Stomach smooth muscle (tissue), 2 donors: ENCODE measurements around the gene RPL13.

Source experiments
- H3K27ac ChIP-seq: one replicate; pipeline ENCODE4 v1.7.0; 2013; ENCODE audit warnings: mild to moderate bottlenecking, low read length, inconsistent platforms
- H3K27me3 ChIP-seq, 2 donors: one replicate each; pipeline ENCODE4 v1.7.0; 2013; ENCODE audit warnings: low read length in 2 of 2; ENCODE audit not compliant: insufficient read depth in 2 of 2, control insufficient read depth in 1 of 2
- H3K36me3 ChIP-seq, 2 donors: one replicate each; pipeline ENCODE4 v1.7.0; 2013; ENCODE audit warnings: low read length in 2 of 2; ENCODE audit not compliant: control insufficient read depth in 2 of 2, insufficient read depth in 2 of 2
- H3K4me1 ChIP-seq: one replicate; pipeline ENCODE4 v1.7.0; 2013; ENCODE audit warnings: low read length; ENCODE audit not compliant: control insufficient read depth, insufficient read depth
- H3K4me3 ChIP-seq, 2 donors: one replicate each; pipeline ENCODE4 v1.7.0; 2013; ENCODE audit warnings: low read length in 2 of 2
- H3K9ac ChIP-seq, 2 donors: one replicate each; pipeline ENCODE4 v1.7.0; 2013; ENCODE audit warnings: low read length in 2 of 2, mild to moderate bottlenecking in 1 of 2
- H3K9me3 ChIP-seq, 2 donors: one replicate each; pipeline ENCODE4 v1.7.0; 2013; ENCODE audit warnings: low read length in 2 of 2; ENCODE audit not compliant: control insufficient read depth in 2 of 2
- donor health status: healthy.
- donor health status: Pancreatic carcinoma.

The RPL13 gene

DNA sequence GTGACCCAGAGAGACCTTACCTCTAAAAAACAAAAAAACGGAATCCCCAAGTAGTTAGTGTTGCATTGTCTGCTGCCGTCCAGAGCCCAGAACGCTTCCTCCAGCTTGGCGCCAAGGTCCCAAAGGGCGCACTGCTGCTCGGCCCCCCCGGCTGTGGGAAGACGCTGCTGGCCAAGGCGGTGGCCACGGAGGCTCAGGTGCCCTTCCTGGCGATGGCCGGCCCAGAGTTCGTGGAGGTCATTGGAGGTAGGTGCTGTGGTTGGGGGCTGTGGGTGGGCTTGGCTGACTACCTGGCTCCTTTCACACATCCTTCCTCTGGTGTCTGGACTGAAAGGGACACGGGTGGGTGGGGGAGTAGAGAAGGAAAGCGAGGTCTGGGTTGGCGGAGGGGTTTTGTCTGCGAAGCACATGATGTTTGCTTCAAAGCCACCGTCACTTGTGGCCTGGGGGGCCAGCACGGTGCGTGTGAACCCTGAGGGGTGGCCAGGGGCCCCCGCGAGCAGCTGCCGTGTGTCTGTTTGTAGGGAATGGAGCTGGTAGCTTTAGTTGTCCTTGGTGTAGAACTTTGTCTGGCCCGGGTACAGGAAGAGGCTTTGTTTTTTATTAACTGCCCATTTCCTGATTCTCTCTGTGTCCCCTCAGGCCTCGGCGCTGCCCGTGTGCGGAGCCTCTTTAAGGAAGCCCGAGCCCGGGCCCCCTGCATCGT lies 28.5 kb upstream of the RPL13 start:
- H3K27ac ChIP-seq: no peak overlapping the region
- H3K9ac ChIP-seq: no peak overlapping the region
- H3K27me3 ChIP-seq: no peaks in the 10 kb centered on the region
- H3K4me3 ChIP-seq: no peak overlapping the region
- no peaks in the 10 kb centered on the region for H3K4me1 ChIP-seq
- H3K9me3 ChIP-seq: no peaks in the 10 kb centered on the region
- H3K36me3 ChIP-seq: peaks cover 47 to 51% of the 10 kb centered on the region in 2 donors

DNA sequence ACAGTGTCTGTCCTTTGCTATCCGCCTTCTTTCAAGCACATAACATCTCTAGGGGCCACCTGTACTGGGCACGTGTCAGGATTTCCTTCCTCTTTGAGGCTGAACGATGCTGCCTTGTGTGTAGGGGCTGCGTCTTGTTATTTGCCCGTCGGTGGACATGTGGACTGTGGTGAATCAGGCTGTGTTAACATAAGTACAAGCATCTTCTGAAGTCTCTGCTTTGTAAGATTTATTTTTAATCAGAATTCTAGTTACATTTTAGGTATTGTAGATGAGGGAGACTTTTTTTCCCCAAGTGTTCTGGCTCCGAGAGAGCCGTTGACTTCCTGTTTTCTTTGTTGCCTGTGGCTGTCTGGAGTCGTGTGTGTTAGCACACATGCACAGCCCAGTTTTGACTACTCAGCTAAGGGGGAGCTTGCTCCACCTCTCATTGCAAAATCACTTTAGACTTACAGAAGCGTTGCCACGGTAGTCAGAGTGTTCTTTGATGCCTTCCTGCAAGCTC lies 26.2 kb upstream of the RPL13 start:
- H3K9ac ChIP-seq: no peak overlapping the region
- H3K4me3 ChIP-seq: no peak overlapping the region
- no peaks in the 10 kb centered on the region for H3K27me3 ChIP-seq
- H3K36me3 ChIP-seq: peaks cover 47 to 56% of the 10 kb centered on the region in 2 donors
- no peaks in the 10 kb centered on the region for H3K9me3 ChIP-seq
- no peak overlapping the region for H3K27ac ChIP-seq
- H3K4me1 ChIP-seq: no peaks in the 10 kb centered on the region

DNA sequence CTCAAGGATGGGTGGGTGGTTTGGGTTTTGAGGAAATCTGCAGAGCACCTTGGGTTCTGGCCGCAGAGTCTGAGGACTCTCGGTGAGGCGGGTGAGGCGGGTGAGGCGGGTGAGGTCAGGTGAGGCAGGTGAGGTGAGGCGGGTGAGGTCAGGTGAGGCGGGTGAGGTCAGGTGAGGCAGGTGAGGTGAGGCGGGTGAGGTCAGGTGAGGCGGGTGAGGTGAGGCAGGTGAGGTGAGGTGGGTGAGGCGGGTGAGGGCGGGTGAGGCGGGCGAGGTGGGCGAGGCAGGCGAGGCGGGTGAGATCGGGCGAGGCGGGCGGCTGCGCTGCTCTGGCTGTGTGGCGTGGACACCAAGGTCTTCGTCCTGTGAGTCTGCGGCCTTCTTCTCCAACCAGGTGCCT lies 24.1 kb upstream of the RPL13 start:
- no peak overlapping the region for H3K27ac ChIP-seq
- no peak overlapping the region for H3K9ac ChIP-seq
- H3K4me1 ChIP-seq: no peaks in the 10 kb centered on the region
- H3K36me3 ChIP-seq: peaks cover 38 to 54% of the 10 kb centered on the region in 2 donors
- no peak overlapping the region for H3K4me3 ChIP-seq
- H3K27me3 ChIP-seq: no peaks in the 10 kb centered on the region
- H3K9me3 ChIP-seq: no peaks in the 10 kb centered on the region

DNA sequence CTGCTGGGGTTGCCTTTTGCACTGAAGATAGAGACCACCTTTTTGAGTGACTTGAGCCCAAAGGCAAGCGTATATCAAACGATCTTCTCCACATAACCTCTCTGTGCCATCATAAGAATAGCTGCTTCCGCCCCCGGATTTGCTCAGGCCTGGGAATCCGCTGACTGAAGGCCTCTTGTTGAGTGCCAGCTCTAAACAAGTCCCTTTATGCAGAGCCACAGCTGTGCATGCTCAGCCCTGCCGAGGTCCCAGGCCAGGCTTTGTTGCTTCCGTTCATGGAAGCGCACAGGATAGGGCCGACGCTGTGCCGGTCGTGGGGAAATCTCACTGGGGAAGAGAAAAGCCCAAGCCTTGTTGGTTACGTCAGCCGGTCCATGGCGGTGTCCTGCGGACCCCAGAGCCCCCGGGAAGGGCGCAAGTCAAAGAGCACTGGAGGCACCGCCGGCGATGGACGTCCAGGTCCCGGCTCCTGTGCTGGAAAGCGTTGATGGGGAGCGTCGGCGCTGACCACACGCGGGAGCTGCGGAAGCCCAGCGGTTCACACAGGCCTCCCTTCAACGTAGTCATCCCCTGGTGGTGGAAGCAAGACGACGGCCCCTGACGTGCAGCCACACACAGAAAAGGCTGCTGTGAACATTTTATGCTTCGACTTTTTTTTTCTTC lies 23.5 kb upstream of the RPL13 start:
- H3K4me3 ChIP-seq: no peak overlapping the region
- H3K9me3 ChIP-seq: no peaks in the 10 kb centered on the region
- H3K4me1 ChIP-seq: no peaks in the 10 kb centered on the region
- H3K36me3 ChIP-seq: peaks cover 33 to 52% of the 10 kb centered on the region in 2 donors
- no peak overlapping the region for H3K27ac ChIP-seq
- H3K9ac ChIP-seq: no peak overlapping the region
- H3K27me3 ChIP-seq: no peaks in the 10 kb centered on the region

- no peak overlapping the region for H3K9ac ChIP-seq
- no peak overlapping the region for H3K27ac ChIP-seq
- no peaks in the 10 kb centered on the region for H3K9me3 ChIP-seq
- H3K36me3 ChIP-seq: peaks cover 28 to 57% of the 10 kb centered on the region in 2 donors
- no peak overlapping the region for H3K4me3 ChIP-seq
- H3K4me1 ChIP-seq: no peaks in the 10 kb centered on the region
- H3K27me3 ChIP-seq: no peaks in the 10 kb centered on the region
These were observed 22.9 kb upstream of the RPL13 start for GRCh38 chr16:89537549-89537925.

GRCh38 chr16:89538286-89538685 lies 22.2 kb upstream of the RPL13 start:
- peaks cover 26 to 58% of the 10 kb centered on the region in 2 donors for H3K36me3 ChIP-seq
- no peak overlapping the region for H3K4me3 ChIP-seq

GRCh38 chr16:89540557-89540956 lies 19.9 kb upstream of the RPL13 start:
- H3K27me3 ChIP-seq: no peaks in the 10 kb centered on the region
- no peak overlapping the region for H3K9ac ChIP-seq
- no peak overlapping the region for H3K4me3 ChIP-seq
- no peak overlapping the region for H3K27ac ChIP-seq
- no peaks in the 10 kb centered on the region for H3K9me3 ChIP-seq
- peaks cover 31 to 45% of the 10 kb centered on the region in 2 donors for H3K36me3 ChIP-seq
- H3K4me1 ChIP-seq: no peaks in the 10 kb centered on the region

More at GRCh38 chr16:89538286-89538685, 22.2 kb upstream of the RPL13 start:
- no peaks in the 10 kb centered on the region for H3K27me3 ChIP-seq
- no peak overlapping the region for H3K9ac ChIP-seq
- no peaks in the 10 kb centered on the region for H3K4me1 ChIP-seq
- no peaks in the 10 kb centered on the region for H3K9me3 ChIP-seq
- H3K27ac ChIP-seq: no peak overlapping the region

DNA sequence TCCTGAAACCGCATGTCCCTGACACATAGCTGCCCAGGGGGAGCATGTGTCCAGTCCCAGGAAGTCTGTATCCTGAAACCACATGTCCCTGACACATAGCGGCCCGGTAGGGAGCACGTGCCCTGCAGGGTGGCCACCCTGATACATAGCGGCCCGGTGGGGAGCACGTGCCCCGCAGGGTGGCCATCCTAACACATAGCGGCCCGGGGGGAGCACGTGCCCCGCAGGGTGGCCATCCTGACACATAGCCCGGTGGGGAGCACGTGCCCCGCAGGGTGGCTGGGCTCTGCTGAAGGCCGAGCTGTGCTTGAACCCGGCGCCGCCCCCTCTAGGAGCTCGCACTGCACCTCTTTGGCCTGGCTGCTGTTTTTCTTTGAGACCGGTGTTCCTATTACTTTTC lies 18.7 kb upstream of the RPL13 start:
- Histone ChIP-seq H3K27me3 (no peaks in the 10 kb centered on the region), H3K9ac (no peak overlapping the region), H3K4me1 (no peaks in the 10 kb centered on the region), H3K9me3 (no peaks in the 10 kb centered on the region), H3K4me3 (no peak overlapping the region), H3K36me3 (peaks cover 33 to 48% of the 10 kb centered on the region in 2 donors), H3K27ac (no peak overlapping the region)

GRCh38 chr16:89544113-89544512 lies 16.4 kb upstream of the RPL13 start:
- H3K27ac ChIP-seq: no peak overlapping the region
- H3K9me3 ChIP-seq: no peaks in the 10 kb centered on the region
- peaks cover 35 to 46% of the 10 kb centered on the region in 2 donors for H3K36me3 ChIP-seq
- no peaks in the 10 kb centered on the region for H3K4me1 ChIP-seq
- no peak overlapping the region for H3K9ac ChIP-seq
- H3K4me3 ChIP-seq: no peak overlapping the region
- no peaks in the 10 kb centered on the region for H3K27me3 ChIP-seq

- Histone ChIP-seq H3K27me3 (no peaks in the 10 kb centered on the region), H3K9ac (no peak overlapping the region), H3K27ac (no peak overlapping the region), H3K4me3 (no peak overlapping the region), H3K4me1 (no peaks in the 10 kb centered on the region), H3K9me3 (no peaks in the 10 kb centered on the region), H3K36me3 (peaks cover 35 to 51% of the 10 kb centered on the region in 2 donors)
These were observed 15.8 kb upstream of the RPL13 start for GRCh38 chr16:89544713-89545043.
